Mucosa of descending colon (tissue), 3 donors: ENCODE data around the gene EPG5. TPM values are rescaled to one million over a fixed set of nuclear protein-coding genes. Genes with fewer than 3 reads are reported as not detected.

Experiments
- ATAC-seq: fragments of 200-7000 bp; cut with Tn5 transposase; one replicate; pipeline ENCODE4 v1.9.1; 2020; ENCODE audit warnings: mild to moderate bottlenecking, moderate library complexity
- DNase-seq, 3 donors: peaks; one replicate each; pipeline ENCODE4 v3.0.0-alpha.2; 2020
- H3K36me3 ChIP-seq: fragments of 200-600 bp; one replicate; pipeline ENCODE4 v1.8.0; 2021; ENCODE audit warnings: low read depth, mild to moderate bottlenecking
- H3K4me1 ChIP-seq: fragments of 200-600 bp; one replicate; pipeline ENCODE4 v1.8.0; 2021; ENCODE audit warnings: low read depth, mild to moderate bottlenecking
- H3K4me3 ChIP-seq: fragments of 200-600 bp; one replicate; pipeline ENCODE4 v1.8.0; 2021; ENCODE audit warnings: mild to moderate bottlenecking
- H3K9me3 ChIP-seq: fragments of 200-600 bp; one replicate; pipeline ENCODE4 v1.8.0; 2021; ENCODE audit warnings: mild to moderate bottlenecking
- CTCF ChIP-seq: fragments of 200-600 bp; IDR thresholded peaks from one replicate; pipeline ENCODE4 v1.8.0; 2022; ENCODE audit warnings: antibody characterized with exemption, mild to moderate bottlenecking
- intact Hi-C, 2 donors: fragments of 100-400 bp; cut with DNase I in 1 of 2; cut with micrococcal nuclease in 1 of 2; formaldehyde crosslinking; loops; one replicate each; pipeline versions ENCODE4 v1.11.0 to v1.11.1; 2022; cut with DNase I, micrococcal nuclease
- total RNA-seq, 3 donors: library from RNA; stranded (reverse); fragmentation: NEBNext Ultra II Directional in 2 of 3; extraction: Animal tissue kit (Norgen Biotek cat#: 25700) in 2 of 3; gene quantifications; one replicate each; pipeline versions ENCODE4 v1.2.1 to v1.2.4, GENCODE V29; 2021 to 2023
- donor health status: DM: no; HTN: no; CAD: no; lungs with moderate emphysema.
- donor health status: DM: no; HTN: no; CAD: no.
- donor health status: DM: no; HTN: yes; CAD: no.

EPG5 gene
- total RNA-seq, 3 donors from 2014 or later = 21.7 to 29.0 (median 25.6) TPM

DNA sequence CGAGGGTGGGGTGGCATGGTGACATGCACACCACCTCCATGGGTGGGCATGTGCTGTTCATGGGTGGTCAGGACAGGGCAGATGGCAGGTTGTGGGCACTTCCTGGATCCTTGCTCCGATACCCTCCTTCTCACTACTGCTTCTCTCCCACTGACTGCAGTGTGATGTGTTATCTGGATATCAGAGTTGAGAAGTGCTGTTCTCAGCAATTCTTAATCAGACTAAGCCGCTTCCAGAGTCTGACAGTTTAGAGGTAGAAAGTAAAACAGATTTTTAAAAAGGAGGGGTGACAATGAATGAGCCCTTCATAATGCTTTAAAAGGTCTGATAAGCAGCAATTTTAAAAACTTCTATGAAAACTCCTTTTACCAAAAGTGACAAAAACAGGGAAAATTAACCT lies 107.8 kb downstream of the EPG5 start:
- no peaks in the 10 kb centered on the region for H3K9me3 ChIP-seq
- no peak overlapping the region for H3K4me3 ChIP-seq
- ATAC-seq (no peak), DNase-seq (no peak)
- intact Hi-C loops = no loop called here
- H3K36me3 ChIP-seq = no peaks in the 10 kb centered on the region
- no peak for TF ChIP-seq CTCF
- H3K4me1 ChIP-seq = no peaks in the 10 kb centered on the region

GRCh38 chr18:45856531-45856930 lies 110.6 kb downstream of the EPG5 start:
- H3K4me3 ChIP-seq = no peak overlapping the region
- H3K9me3 ChIP-seq = no peaks in the 10 kb centered on the region
- no peak for ATAC-seq
- intact Hi-C loops = no loop called here
- no peak for TF ChIP-seq CTCF
- no peaks in the 10 kb centered on the region for H3K4me1 ChIP-seq
- H3K36me3 ChIP-seq = no peaks in the 10 kb centered on the region
- DNase-seq = no peak

- H3K4me1 ChIP-seq = no peaks in the 10 kb centered on the region
- no peaks in the 10 kb centered on the region for H3K36me3 ChIP-seq
- DNase-seq (no peak), ATAC-seq (no peak)
- no peak overlapping the region for H3K4me3 ChIP-seq
- TF ChIP-seq CTCF = no peak
- intact Hi-C loops = no loop called here
- no peaks in the 10 kb centered on the region for H3K9me3 ChIP-seq
Measured at GRCh38 chr18:45854036-45854586, 113.0 kb downstream of the EPG5 start.

GRCh38 chr18:45852631-45853030 lies 114.5 kb downstream of the EPG5 start:
- H3K9me3 ChIP-seq = no peaks in the 10 kb centered on the region
- DNase-seq (no peak), ATAC-seq (no peak)
- no peaks in the 10 kb centered on the region for H3K36me3 ChIP-seq
- H3K4me1 ChIP-seq = no peaks in the 10 kb centered on the region
- intact Hi-C loops = no loop called here
- no peak overlapping the region for H3K4me3 ChIP-seq
- no peak for TF ChIP-seq CTCF

DNA sequence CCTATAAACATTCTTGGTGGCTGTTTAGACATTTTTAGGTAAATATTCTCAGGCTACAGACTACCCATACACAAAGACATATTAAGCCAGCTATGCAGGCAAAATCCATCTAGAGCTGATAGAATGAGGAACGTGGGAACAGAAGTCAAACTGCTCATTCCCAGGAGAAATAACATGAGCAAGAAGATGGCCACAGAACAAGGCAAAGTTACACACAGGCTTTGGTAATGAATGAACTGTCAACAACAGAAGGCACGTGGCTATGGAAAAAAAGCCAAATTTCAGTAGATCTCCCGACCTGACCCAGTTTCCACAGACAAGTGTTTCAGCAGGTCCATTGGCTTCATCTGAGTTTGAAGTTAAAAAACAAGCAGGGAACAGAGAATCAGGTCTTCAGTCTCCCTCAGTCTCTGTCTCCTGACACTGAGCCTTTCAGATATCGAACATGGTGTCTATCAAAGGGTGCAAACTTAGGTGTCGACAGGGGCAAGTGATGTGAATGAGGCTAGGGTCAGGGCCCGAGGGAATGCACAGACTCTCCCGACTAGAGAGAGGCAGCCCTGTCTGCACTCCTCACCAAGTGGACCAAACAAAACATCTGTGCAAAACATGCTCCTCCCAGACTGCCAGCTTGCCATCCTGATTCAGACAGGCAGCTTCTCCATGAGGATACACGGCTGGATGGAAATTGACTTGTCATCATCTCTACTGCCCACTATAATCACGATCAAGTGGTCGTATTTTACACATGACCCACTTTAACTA lies 115.8 kb downstream of the EPG5 start:
- TF ChIP-seq CTCF = no peak
- Histone ChIP-seq H3K9me3 (no peaks in the 10 kb centered on the region), H3K4me1 (no peaks in the 10 kb centered on the region), H3K36me3 (no peaks in the 10 kb centered on the region), H3K4me3 (no peak overlapping the region)
- no peak for ATAC-seq
- no peak for DNase-seq
- intact Hi-C loops = no loop called here
